Skeletal muscle satellite cell (primary cell): ENCODE measurements around the gene ERBB2. TPM values are rescaled to one million over a fixed set of nuclear protein-coding genes. Genes with fewer than 3 reads are reported as not detected.

Source experiments
- H3K27me3 ChIP-seq: 2 replicates; pipeline ENCODE4 v1.7.0; 2013; ENCODE audit warnings: low read length; ENCODE audit not compliant: control insufficient read depth, insufficient read depth
- H3K36me3 ChIP-seq: 2 replicates; pipeline ENCODE4 v1.7.0; 2013; ENCODE audit warnings: mild to moderate bottlenecking, control low read depth, low read length; ENCODE audit not compliant: insufficient read depth
- H3K4me1 ChIP-seq: 2 replicates; pipeline ENCODE4 v1.7.0; 2013; ENCODE audit warnings: low read length; ENCODE audit not compliant: control insufficient read depth, insufficient read depth
- H3K4me2 ChIP-seq: 2 replicates; pipeline ENCODE4 v1.7.0; 2013; ENCODE audit warnings: mild to moderate bottlenecking, low read length
- H3K4me3 ChIP-seq: 2 replicates; pipeline ENCODE4 v1.7.0; 2013; ENCODE audit warnings: low read length
- H3K9ac ChIP-seq: 2 replicates; pipeline ENCODE4 v1.7.0; 2013; ENCODE audit warnings: mild to moderate bottlenecking, low read depth, low read length, moderate library complexity
- H3K9me3 ChIP-seq: replicated peaks from 2 replicates; pipeline ENCODE4 v1.7.0; 2013; ENCODE audit warnings: mild to moderate bottlenecking, control low read depth, low read length
- total RNA-seq: library from RNA; depleted of rRNA; stranded (reverse); fragments of >200 nt; gene quantifications from 2 replicates; pipeline ENCODE4 v1.2.3, GENCODE V29; 2012; rRNA removed

Gene ERBB2
- 23.6 and 27.5 TPM in 2 replicates for total RNA-seq

DNA sequence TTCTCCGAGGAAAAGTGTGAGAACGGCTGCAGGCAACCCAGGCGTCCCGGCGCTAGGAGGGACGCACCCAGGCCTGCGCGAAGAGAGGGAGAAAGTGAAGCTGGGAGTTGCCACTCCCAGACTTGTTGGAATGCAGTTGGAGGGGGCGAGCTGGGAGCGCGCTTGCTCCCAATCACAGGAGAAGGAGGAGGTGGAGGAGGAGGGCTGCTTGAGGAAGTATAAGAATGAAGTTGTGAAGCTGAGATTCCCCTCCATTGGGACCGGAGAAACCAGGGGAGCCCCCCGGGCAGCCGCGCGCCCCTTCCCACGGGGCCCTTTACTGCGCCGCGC is at the start of gene ERBB2:
Gene ERBB2 (plus strand): TSS at position 247 of the 330 bp plus-strand sequence. CDS start 175 bp downstream, outside the sequence.
- no peaks in the 10 kb centered on the region for H3K9me3 ChIP-seq
- peak within 1 kb of the TSS; percentile 89 for H3K9ac ChIP-seq
- peak within 1 kb of the TSS; percentile 99 for H3K4me2 ChIP-seq
- no peaks in the 10 kb centered on the region for H3K27me3 ChIP-seq
- H3K36me3 ChIP-seq, result peaks cover 5% of the 10 kb centered on the region
- peak within 1 kb of the TSS; percentile 91 for H3K4me3 ChIP-seq
- peaks cover 16% of the 10 kb centered on the region for H3K4me1 ChIP-seq

DNA sequence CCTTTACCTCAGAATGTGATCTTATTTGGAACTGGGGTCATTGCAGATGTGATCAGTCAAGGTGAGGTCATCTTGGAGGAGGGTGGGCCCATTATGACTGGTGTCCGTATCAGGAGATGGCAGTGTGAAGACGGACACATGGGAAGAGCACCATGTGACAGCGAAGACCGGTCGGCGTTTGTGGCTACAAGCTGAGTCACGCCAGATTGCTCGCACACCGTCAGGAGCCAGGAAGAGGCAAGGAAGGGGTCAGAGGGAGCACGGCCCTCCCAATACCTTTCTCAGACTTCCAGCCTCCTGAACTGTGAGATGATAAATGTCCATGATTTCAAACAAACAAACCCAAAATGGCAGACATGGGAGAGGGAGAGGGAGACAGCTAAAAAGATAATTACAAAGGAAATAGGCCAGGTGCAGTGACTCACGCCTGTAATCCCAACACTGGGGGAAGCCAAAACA is 49.7 kb upstream of the ERBB2 start:
- Histone ChIP-seq H3K9me3 (no peaks in the 10 kb centered on the region), H3K4me2 (no peak overlapping the region)

DNA sequence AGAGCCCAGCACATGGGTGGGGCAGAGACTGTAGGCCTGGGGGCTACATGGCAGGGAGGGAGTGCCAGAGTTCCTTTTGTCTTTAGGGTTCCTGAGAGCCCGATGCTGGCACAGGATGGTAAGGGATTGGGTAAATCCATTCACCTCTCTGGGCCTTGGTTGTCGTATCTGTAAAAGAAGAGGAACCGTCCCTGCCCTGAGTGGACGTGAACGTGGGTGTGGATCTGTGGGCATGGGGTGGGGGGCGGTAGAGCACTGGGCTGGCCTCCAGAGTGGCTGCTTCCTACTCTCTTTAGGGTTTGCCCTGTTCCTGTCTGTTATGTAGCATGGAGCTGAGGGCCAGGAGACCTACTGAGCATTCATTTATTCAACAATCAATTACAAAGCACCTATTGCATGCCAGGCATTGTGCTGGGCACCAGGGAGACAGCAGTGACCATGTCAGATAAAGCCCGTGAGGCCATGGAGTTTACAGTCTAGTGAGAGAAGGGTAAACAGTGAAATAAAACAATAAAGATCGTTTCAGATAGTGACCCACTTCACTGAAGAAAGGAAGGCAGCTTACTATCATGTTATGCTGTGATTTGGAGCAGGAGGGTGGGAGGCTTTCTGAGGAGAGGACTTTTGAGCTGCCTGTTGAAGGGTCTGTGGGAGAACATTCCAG is 47.8 kb upstream of the ERBB2 start:
- Histone ChIP-seq H3K4me2 (no peak overlapping the region), H3K9me3 (no peaks in the 10 kb centered on the region), H3K27me3 (no peaks in the 10 kb centered on the region), H3K9ac (no peak overlapping the region), H3K36me3 (peaks cover 6% of the 10 kb centered on the region), H3K4me3 (no peak overlapping the region), H3K4me1 (no peaks in the 10 kb centered on the region)

More for the DNA sequence above, 49.7 kb upstream of the ERBB2 start:
- Histone ChIP-seq H3K9ac (no peak overlapping the region), H3K36me3 (peaks cover 6% of the 10 kb centered on the region), H3K4me1 (no peaks in the 10 kb centered on the region), H3K27me3 (no peaks in the 10 kb centered on the region), H3K4me3 (no peak overlapping the region)

DNA sequence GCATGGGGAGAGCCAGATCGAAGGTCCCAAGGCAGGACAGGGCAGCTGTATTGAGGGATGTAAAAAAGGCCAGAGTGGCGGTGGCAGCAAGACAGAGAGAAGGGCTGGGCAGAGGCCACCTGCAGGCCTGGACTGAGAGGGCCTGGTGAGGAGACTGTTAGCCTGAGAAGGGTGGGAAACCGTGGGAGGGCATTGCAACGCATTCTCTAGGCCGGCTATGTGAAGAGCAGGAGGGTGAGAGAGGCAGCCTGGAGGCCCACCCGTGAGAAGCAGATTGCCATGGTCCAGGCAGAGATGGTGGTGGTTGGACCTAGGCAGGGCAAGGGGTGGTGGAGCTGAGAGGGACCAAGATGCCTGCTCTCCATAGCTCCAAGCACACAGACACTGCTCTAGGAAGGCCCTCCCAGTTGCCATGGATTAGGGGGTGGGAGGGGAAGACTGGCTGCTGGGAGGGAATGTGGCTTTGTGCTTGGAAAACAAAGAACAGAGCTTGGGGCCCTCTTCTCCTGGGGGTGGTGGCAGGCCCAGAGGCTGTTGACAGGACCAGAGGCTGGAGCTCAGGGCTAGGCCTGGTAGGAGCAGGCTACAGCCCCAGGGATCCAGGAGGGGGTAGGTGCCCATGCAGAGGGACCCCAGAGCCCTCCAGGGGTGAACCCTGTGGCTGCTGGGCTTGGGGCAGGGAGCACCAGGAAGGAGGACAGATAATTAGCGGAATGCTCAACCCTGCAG is 47.1 kb upstream of the ERBB2 start:
- Histone ChIP-seq H3K4me2 (no peak overlapping the region), H3K36me3 (peaks cover 9% of the 10 kb centered on the region), H3K9me3 (no peaks in the 10 kb centered on the region), H3K4me3 (no peak overlapping the region), H3K9ac (no peak overlapping the region), H3K27me3 (no peaks in the 10 kb centered on the region), H3K4me1 (no peaks in the 10 kb centered on the region)

DNA sequence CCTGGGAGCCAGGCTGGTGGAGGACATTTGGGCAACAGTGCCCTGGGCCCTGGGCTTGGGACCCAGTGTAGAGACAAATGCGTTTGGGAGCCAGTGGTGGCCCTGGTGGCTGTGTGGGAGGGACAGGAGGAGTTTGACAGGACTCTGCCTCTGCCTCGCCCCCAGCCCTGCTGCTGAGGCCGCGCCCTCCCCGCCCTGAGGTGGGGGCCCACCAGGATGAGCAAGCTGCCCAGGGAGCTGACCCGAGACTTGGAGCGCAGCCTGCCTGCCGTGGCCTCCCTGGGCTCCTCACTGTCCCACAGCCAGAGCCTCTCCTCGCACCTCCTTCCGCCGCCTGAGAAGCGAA is 46.6 kb upstream of the ERBB2 start:
- Histone ChIP-seq H3K4me2 (no peak overlapping the region), H3K4me1 (no peaks in the 10 kb centered on the region), H3K4me3 (no peak overlapping the region), H3K27me3 (no peaks in the 10 kb centered on the region), H3K9ac (no peak overlapping the region), H3K36me3 (peaks cover 14% of the 10 kb centered on the region), H3K9me3 (no peaks in the 10 kb centered on the region)

DNA sequence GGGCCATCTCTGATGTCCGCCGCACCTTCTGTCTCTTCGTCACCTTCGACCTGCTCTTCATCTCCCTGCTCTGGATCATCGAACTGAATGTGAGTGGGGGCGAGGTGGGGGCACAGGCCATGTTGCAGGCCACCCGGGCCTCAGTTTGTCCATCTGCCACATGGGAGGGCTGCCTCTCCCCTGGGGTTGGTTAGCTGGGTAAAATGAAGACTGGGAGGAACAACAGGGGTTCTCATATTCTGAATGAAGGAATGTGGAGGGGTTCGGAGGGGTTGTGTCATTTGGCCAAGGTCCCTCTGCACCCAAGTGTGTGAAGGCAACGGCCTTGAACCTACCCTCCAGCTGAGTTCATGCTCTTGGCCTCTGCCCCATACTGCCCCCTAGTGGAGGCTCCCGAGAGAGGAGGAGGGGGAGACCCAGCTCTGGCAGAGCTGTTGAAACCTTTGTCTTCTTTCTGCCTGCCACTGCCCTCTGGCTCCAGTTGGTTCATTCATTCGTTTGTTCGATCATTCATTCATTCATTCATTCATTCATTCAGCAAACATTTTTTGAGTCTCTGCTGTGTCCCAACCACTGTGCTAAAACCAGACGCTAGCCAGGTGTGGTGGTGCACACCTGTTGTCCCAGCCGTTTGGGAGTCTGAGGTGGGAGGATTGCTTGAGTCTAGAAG is 46.1 kb upstream of the ERBB2 start:
- no peaks in the 10 kb centered on the region for H3K4me1 ChIP-seq

DNA sequence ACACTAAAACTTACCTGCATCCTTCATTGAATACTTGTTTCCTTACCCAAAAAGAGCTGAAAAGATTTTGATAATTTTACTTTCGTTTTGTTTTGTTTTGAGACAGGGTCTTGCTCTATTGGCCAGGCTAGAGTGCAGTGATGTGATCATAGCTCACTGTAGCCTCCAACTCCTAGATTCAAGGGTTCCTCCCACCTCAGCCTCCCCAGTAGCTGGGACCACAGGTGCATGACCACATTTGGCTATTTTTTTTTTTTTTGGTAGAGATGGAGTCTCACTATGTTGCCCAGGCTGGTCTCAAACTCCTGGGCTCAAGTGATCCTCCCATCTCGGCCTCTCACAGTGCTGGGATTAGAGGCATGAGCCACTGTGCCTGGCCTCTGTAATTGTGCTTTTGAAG is 44.8 kb upstream of the ERBB2 start:
- Histone ChIP-seq H3K9ac (no peak overlapping the region), H3K27me3 (no peaks in the 10 kb centered on the region), H3K4me2 (no peak overlapping the region), H3K4me1 (no peaks in the 10 kb centered on the region), H3K4me3 (no peak overlapping the region), H3K36me3 (peaks cover 16% of the 10 kb centered on the region), H3K9me3 (no peaks in the 10 kb centered on the region)

More for the DNA sequence above, 46.1 kb upstream of the ERBB2 start:
- Histone ChIP-seq H3K27me3 (no peaks in the 10 kb centered on the region), H3K4me3 (no peak overlapping the region), H3K9ac (no peak overlapping the region), H3K36me3 (peaks cover 15% of the 10 kb centered on the region), H3K4me2 (no peak overlapping the region), H3K9me3 (no peaks in the 10 kb centered on the region)

DNA sequence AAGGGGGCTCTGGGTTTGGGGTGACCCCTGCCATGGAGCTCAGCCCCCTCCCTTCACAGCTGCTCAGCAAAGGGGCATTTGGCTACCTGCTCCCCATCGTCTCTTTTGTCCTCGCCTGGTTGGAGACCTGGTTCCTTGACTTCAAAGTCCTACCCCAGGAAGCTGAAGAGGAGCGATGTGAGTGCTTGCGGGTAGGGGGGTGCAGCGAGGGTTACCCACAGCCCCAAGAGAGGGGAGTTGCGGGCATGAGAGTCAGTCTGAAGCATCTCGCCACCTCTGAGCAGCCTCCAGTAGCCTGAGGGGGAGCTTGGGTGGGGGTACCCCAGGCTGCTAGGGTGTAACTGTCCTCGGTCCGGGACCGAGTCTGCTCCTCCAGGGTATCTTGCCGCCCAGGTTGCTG is 41.5 kb upstream of the ERBB2 start:
- Histone ChIP-seq H3K4me3 (no peak overlapping the region), H3K27me3 (no peaks in the 10 kb centered on the region), H3K9me3 (no peaks in the 10 kb centered on the region), H3K4me2 (no peak overlapping the region), H3K4me1 (no peaks in the 10 kb centered on the region), H3K9ac (no peak overlapping the region), H3K36me3 (peaks cover 36% of the 10 kb centered on the region)

DNA sequence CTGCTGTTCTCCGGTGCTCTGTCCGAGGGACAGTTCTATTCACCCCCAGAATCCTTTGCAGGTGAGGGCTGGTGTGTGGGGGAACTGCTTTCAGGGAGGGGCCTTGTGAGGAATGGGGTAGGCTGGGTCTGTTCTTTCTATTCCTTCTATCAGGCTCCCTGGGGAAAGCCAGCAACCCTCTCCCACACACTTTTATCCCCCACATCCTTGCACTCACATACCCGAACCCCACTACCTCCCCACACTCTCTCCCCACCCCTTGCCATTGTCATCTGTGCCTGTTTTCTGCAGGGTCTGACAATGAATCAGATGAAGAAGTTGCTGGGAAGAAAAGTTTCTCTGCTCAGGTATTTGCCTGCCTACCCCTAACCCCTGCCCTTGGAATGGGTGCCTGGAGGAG is 41.1 kb upstream of the ERBB2 start:
- Histone ChIP-seq H3K4me1 (peaks cover 2% of the 10 kb centered on the region), H3K27me3 (no peaks in the 10 kb centered on the region), H3K36me3 (peaks cover 35% of the 10 kb centered on the region), H3K4me3 (no peak overlapping the region), H3K9ac (no peak overlapping the region), H3K4me2 (no peak overlapping the region), H3K9me3 (no peaks in the 10 kb centered on the region)

DNA sequence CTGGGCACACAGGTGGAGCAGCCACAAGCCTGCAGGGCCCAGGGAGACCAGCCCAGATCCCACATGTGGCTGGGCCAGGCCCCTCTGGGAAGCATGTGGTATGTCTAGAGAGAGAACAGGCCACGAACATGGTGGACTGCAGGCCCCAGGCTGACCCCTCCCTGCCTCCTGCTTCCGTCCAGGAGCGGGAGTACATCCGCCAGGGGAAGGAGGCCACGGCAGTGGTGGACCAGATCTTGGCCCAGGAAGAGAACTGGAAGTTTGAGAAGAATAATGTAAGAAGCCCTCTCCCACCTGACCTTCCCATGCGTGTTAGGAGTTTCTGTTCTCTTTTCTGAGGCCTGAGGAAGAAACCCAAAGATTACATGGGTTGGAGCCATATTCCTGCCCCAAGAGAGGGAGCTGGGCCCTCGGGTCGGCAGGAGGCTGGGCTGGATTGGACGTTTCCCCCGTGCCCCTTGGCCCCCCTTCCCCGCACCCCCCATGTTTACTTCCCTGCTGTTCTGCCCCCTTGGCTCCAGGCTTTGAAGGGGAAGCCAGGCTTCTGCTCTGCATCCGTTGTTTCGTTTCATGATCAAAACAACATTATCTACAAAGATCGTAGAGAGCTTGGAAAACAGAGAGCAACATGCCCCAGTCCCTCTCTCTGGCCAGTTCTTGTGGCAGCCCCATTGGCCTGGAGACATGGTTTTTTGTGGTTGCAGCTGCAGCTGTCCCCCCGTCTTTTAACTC is 40.4 kb upstream of the ERBB2 start:
- H3K4me2 ChIP-seq, result no peak overlapping the region
- H3K4me1 ChIP-seq, result peaks cover 5% of the 10 kb centered on the region
- no peak overlapping the region for H3K9ac ChIP-seq
- H3K4me3 ChIP-seq, result no peak overlapping the region
- peaks cover 30% of the 10 kb centered on the region for H3K36me3 ChIP-seq
- H3K9me3 ChIP-seq, result no peaks in the 10 kb centered on the region
- no peaks in the 10 kb centered on the region for H3K27me3 ChIP-seq

DNA sequence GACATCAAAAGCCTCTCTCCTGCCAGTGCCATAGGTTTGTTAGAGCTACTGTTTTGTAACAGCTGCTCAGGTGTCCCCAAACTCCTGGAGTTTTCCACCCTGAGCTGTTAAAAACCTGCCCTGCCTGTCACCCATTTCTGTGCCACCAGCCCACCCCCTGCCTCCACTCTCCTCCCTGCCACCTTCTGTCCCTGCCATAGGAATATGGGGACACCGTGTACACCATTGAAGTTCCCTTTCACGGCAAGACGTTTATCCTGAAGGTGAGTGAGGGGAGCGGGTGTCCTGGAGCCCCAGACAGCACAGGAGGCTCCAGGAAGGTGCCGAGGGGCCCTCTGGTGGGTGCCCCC is 39.9 kb upstream of the ERBB2 start:
- Histone ChIP-seq H3K9me3 (no peaks in the 10 kb centered on the region), H3K27me3 (no peaks in the 10 kb centered on the region), H3K4me1 (peaks cover 5% of the 10 kb centered on the region), H3K36me3 (peaks cover 30% of the 10 kb centered on the region), H3K9ac (no peak overlapping the region), H3K4me2 (no peak overlapping the region), H3K4me3 (no peak overlapping the region)
